SK-N-SH (cell line): Measurements from ENCODE around the gene SHB. TPM values are rescaled to one million over a fixed set of nuclear protein-coding genes. Genes with fewer than 3 reads are reported as not detected.

ENCODE experiments used
- CTCF ChIA-PET: fragments of 300-600, 350-600 bp; formaldehyde crosslinking; extraction: SDS; loops from one replicate; lab custom pipeline; 2021; lab: Yijun Ruan, JAX
- POLR2A ChIA-PET: fragments of 350-600 bp; sonication (Branson Sonifier 250); formaldehyde crosslinking; extraction: SDS; loops from one replicate; lab custom pipeline; 2020; ENCODE audit warnings: antibody characterized with exemption, inconsistent platforms; lab: Yijun Ruan, JAX
- DNase-seq: peaks from one replicate; pipeline ENCODE4 v3.0.0; 2012
- H2AFZ ChIP-seq: fragments of 200-600 bp; sonication (generic); 2 replicates; pipeline ENCODE4 v1.8.1; 2016; ENCODE audit warnings: antibody characterized with exemption, mild to moderate bottlenecking, low read depth
- H3F3A ChIP-seq: fragments of 200-600 bp; sonication (generic); replicated peaks from 2 replicates; pipeline ENCODE3; 2016; ENCODE audit warnings: antibody characterized with exemption, mild to moderate bottlenecking; ENCODE audit not compliant: insufficient read depth
- H3K27ac ChIP-seq, 2 experiments: fragments of 200-500 bp in 1 of 2; fragments of 200-600 bp in 1 of 2; sonication (Bioruptor generic) in 1 of 2; sonication (generic), shearing (Covaris generic) in 1 of 2; 2 replicates each; pipeline versions ENCODE4 v1.5.1 to v1.6.1; 2014 to 2016; ENCODE audit warnings: low read depth in 2 of 2, inconsistent platforms in 1 of 2, low read length in 1 of 2, mild to moderate bottlenecking in 1 of 2, mixed read lengths in 1 of 2
- H3K27me3 ChIP-seq: fragments of 200-600 bp; sonication (generic), shearing (Covaris generic); 2 replicates; pipeline ENCODE4 v1.6.1; 2016; ENCODE audit warnings: mixed run types; ENCODE audit not compliant: insufficient read depth
- H3K36me3 ChIP-seq, 2 experiments: fragments of 200-500 bp in 1 of 2; fragments of 200-600 bp in 1 of 2; sonication (Bioruptor generic) in 1 of 2; sonication (generic) in 1 of 2; replicated peaks in 1 of 2; 2 replicates each; pipeline versions ENCODE3 to v1.5.1; 2014 to 2016; ENCODE audit warnings: low read length in 1 of 2, mild to moderate bottlenecking in 1 of 2; ENCODE audit not compliant: insufficient read depth in 2 of 2, control insufficient read depth in 1 of 2
- H3K4me1 ChIP-seq, 2 experiments: fragments of 200-500 bp in 1 of 2; fragments of 200-600 bp in 1 of 2; sonication (Bioruptor generic) in 1 of 2; sonication (generic), shearing (Covaris generic) in 1 of 2; 2 replicates each; pipeline versions ENCODE4 v1.5.1 to v1.6.1; 2014 to 2016; ENCODE audit warnings: low read depth in 1 of 2, low read length in 1 of 2, mixed run types in 1 of 2; ENCODE audit not compliant: insufficient read depth in 2 of 2, control insufficient read depth in 1 of 2
- H3K4me2 ChIP-seq: fragments of 200-600 bp; sonication (generic), shearing (Covaris generic); 2 replicates; pipeline ENCODE4 v1.6.1; 2017; ENCODE audit warnings: mixed run types
- H3K4me3 ChIP-seq, 2 experiments: fragments of 200-500 bp in 1 of 2; fragments of 200-600 bp in 1 of 2; sonication (Bioruptor generic) in 1 of 2; sonication (generic), shearing (Covaris generic) in 1 of 2; 2 replicates each; pipeline versions ENCODE4 v1.5.1 to v1.8.1; 2014 to 2016; ENCODE audit warnings: low read depth in 2 of 2, inconsistent platforms in 1 of 2, low read length in 1 of 2, mild to moderate bottlenecking in 1 of 2, mixed read lengths in 1 of 2, moderate library complexity in 1 of 2
- H3K79me2 ChIP-seq: fragments of 200-600 bp; sonication (generic); 2 replicates; pipeline ENCODE4 v1.8.1; 2017; ENCODE audit warnings: mild to moderate bottlenecking; ENCODE audit not compliant: insufficient read depth
- H3K9ac ChIP-seq: fragments of 200-600 bp; sonication (generic); 2 replicates; pipeline ENCODE4 v1.6.1; 2017; ENCODE audit warnings: mixed run types
- H3K9me2 ChIP-seq: fragments of 200-600 bp; sonication (generic); 2 replicates; pipeline ENCODE4 v1.6.1; 2017; ENCODE audit warnings: mixed run types
- H3K9me3 ChIP-seq: fragments of 200-600 bp; sonication (generic); 2 replicates; pipeline ENCODE4 v1.6.1; 2017; ENCODE audit warnings: mixed run types, mild to moderate bottlenecking, moderate library complexity
- H4K20me1 ChIP-seq: fragments of 200-600 bp; sonication (generic); 2 replicates; pipeline ENCODE4 v1.6.1; 2017; ENCODE audit warnings: mild to moderate bottlenecking, mixed run types; ENCODE audit not compliant: insufficient read depth
- CTCF ChIP-seq: fragments of 200-600 bp; sonication (generic); IDR thresholded peaks from 2 replicates; pipeline ENCODE4 v1.6.1; 2017; ENCODE audit warnings: antibody characterized with exemption, mild to moderate bottlenecking, moderate library complexity
- EZH2phosphoT487 ChIP-seq: fragments of 200-600 bp; sonication (generic); IDR thresholded peaks from 2 replicates; pipeline ENCODE4 v1.6.1; 2017; ENCODE audit warnings: low read depth, mixed run types, mild to moderate bottlenecking, antibody characterized with exemption, moderate library complexity, borderline replicate concordance
- FOXJ3 ChIP-seq: sonication (generic); formaldehyde crosslinking; IDR thresholded peaks from 2 replicates; pipeline ENCODE4 v1.5.1; 2020; ENCODE audit warnings: mild to moderate bottlenecking, missing genetic modification reagents
- GABPA ChIP-seq: IDR thresholded peaks from 2 replicates; pipeline ENCODE4 v1.4.0; 2012; ENCODE audit warnings: low read depth, mild to moderate bottlenecking
- GATA2 ChIP-seq: sonication (generic); formaldehyde crosslinking; IDR thresholded peaks from 2 replicates; pipeline ENCODE4 v1.5.0; 2020; ENCODE audit warnings: mild to moderate bottlenecking, missing genetic modification reagents
- MEF2A ChIP-seq: IDR thresholded peaks from 2 replicates; pipeline ENCODE4 v1.4.0; 2012; ENCODE audit warnings: low read depth, borderline replicate concordance
- MXI1 ChIP-seq: IDR thresholded peaks from 2 replicates; pipeline ENCODE4 v1.6.1; 2012; ENCODE audit warnings: mild to moderate bottlenecking, low read depth, low read length, improper control_type of control experiment
- NFIC ChIP-seq: IDR thresholded peaks from 2 replicates; pipeline ENCODE4 v1.4.0; 2012; ENCODE audit warnings: borderline replicate concordance
- NRF1 ChIP-seq: IDR thresholded peaks from 2 replicates; pipeline ENCODE4 v1.6.1; 2012; ENCODE audit warnings: low read depth, mild to moderate bottlenecking, low read length
- POLR2AphosphoS5 ChIP-seq: IDR thresholded peaks from 2 replicates; pipeline ENCODE4 v1.6.1; 2012; ENCODE audit warnings: low read depth, low read length
- RAD21 ChIP-seq: IDR thresholded peaks from 2 replicates; pipeline ENCODE4 v1.6.1; 2012; ENCODE audit warnings: mild to moderate bottlenecking, low read length
- RFX5 ChIP-seq: IDR thresholded peaks from 2 replicates; pipeline ENCODE4 v1.6.1; 2012; ENCODE audit warnings: mild to moderate bottlenecking, improper control_type of control experiment, low read length
- RXRA ChIP-seq: IDR thresholded peaks from 2 replicates; pipeline ENCODE4 v1.4.0; 2012; ENCODE audit warnings: low read depth, mild to moderate bottlenecking, borderline replicate concordance
- SMC3 ChIP-seq: IDR thresholded peaks from 2 replicates; pipeline ENCODE4 v1.6.1; 2012; ENCODE audit warnings: low read depth, low read length, improper control_type of control experiment
- USF2 ChIP-seq: fragments of 150-350 bp; IDR thresholded peaks from 2 replicates; pipeline ENCODE4 v1.6.1; 2017; ENCODE audit warnings: antibody characterized with exemption, low read length, low read depth, borderline replicate concordance
- WGBS: methylation state at CpG from one replicate; pipeline ENCODE4 v1.1.6; 2017; ENCODE audit warnings: low lambda C conversion rate; 5-methylcytosine and 5-hydroxymethylcytosine counted together
- polyA plus RNA-seq, 3 experiments: library from polyadenylated mRNA; depleted of rRNA; stranded (reverse); fragments of >200 nt; gene quantifications; 2 replicates each; pipeline ENCODE4 v1.2.3, GENCODE V29; 2012
- TF ChIP-seq, protein P1 (sequence below): IDR thresholded peaks from 2 replicates; pipeline ENCODE4 v1.6.1; 2012; ENCODE audit warnings: mild to moderate bottlenecking, low read depth, low read length, moderate library complexity

SHB gene
- polyA plus RNA-seq, 1 of the 3 experiments (the other 2 are of a cell fraction), result 26.0 TPM

GRCh38 chr9:37992924-37993349, 76.1 kb downstream of the SHB start (continued):
- TF ChIP-seq USF2 (no peak), RAD21 (no peak)

DNA sequence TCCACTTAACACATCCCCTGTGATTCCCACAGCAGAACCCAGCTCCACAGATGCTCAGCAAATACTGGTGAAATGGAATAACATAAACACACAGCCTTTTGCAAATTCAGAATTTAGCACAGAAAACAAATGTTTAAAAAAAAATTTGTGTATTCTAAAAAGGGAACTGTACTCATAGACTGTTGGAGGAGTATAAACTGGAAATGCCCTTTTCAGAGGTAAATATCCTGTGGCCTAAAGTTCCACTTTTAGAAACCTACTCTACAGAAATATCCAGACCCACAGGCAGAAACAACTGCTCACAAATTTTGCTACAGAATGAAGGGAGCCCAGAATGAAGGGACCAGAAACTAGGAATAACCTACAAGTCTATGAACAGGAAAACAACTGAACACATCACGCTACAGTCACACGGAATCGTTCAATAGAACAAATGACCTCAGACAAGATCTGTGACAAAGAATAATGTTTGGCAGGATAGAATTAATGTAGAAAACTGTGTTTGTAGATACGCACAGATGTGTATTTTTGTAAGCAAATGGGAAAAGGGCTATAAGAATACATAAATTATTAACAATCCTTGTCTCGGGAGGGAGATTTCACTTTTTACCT, 78.5 kb downstream of the SHB start:
- Histone ChIP-seq H3K27me3 (no peaks in the 10 kb centered on the region), H3K36me3 (peaks cover 5 to 18% of the 10 kb centered on the region in 2 experiments), H3K9me3 (no peaks in the 10 kb centered on the region), H3K4me1 (peaks cover 40 to 58% of the 10 kb centered on the region in 2 experiments), H3K27ac (no peak overlapping the region; a peak in 1 of 4 replicates), H3K9ac (no peak overlapping the region), H3K4me3 (no peak overlapping the region), H3K4me2 (no peak overlapping the region), H3K79me2 (peaks cover 96% of the 10 kb centered on the region), H2AFZ (no peak overlapping the region), H3K9me2 (no peaks in the 10 kb centered on the region), H4K20me1 (peaks cover 55% of the 10 kb centered on the region), H3F3A (peaks cover 14% of the 10 kb centered on the region)
- no peak for DNase-seq
- no peak for TF ChIP-seq SMC3
- TF ChIP-seq MEF2A, result no peak
- TF ChIP-seq USF2, result no peak
- no peak for TF ChIP-seq FOXJ3 (CRISPR knock-in tag)
- TF ChIP-seq NFIC, result no peak
- TF ChIP-seq RXRA, result no peak
- TF ChIP-seq RFX5, result no peak
- no peak for TF ChIP-seq RAD21
- no peak for TF ChIP-seq POLR2AphosphoS5
- CTCF ChIA-PET, result interaction anchor here (0.7 kb wide), 1 partner anchor 77 kb away, joined by 3 read pairs; no protein-coding TSS in a partner anchor
- WGBS, result 87% methylated on average over 5 of the region's 5 CpGs
- POLR2A ChIA-PET, result no interaction called here

GRCh38 chr9:37989701-37990100, 79.3 kb downstream of the SHB start:
- H3F3A ChIP-seq, result peaks cover 13% of the 10 kb centered on the region
- no peaks in the 10 kb centered on the region for H3K27me3 ChIP-seq
- H3K9me2 ChIP-seq, result no peaks in the 10 kb centered on the region
- H3K9me3 ChIP-seq, result no peaks in the 10 kb centered on the region
- 96% methylated on average over 5 of the region's 5 CpGs for WGBS
- no peak overlapping the region for H3K9ac ChIP-seq
- H3K27ac ChIP-seq, result no peak overlapping the region
- POLR2A ChIA-PET, result no interaction called here
- no peak overlapping the region for H3K4me3 ChIP-seq
- peaks cover 100% of the 10 kb centered on the region for H3K79me2 ChIP-seq
- CTCF ChIA-PET, result interaction anchor here (0.7 kb wide), 1 partner anchor 76 kb away, joined by 3 read pairs; no protein-coding TSS in a partner anchor
- DNase-seq, result no peak
- H3K4me1 ChIP-seq, result peaks cover 44 to 58% of the 10 kb centered on the region in 2 experiments
- H3K4me2 ChIP-seq, result no peak overlapping the region
- H3K36me3 ChIP-seq, result peaks cover 7 to 18% of the 10 kb centered on the region in 2 experiments
- H4K20me1 ChIP-seq, result peaks cover 48% of the 10 kb centered on the region
- no peak overlapping the region for H2AFZ ChIP-seq
- TF ChIP-seq SMC3 (no peak), RAD21 (no peak), EZH2phosphoT487 (no peak), GATA2 (CRISPR knock-in tag) (no peak), CTCF (no peak), NRF1 (no peak), MEF2A (no peak), MXI1 (no peak), POLR2AphosphoS5 (no peak), GABPA (no peak)
- TF ChIP-seq, protein P1, sequence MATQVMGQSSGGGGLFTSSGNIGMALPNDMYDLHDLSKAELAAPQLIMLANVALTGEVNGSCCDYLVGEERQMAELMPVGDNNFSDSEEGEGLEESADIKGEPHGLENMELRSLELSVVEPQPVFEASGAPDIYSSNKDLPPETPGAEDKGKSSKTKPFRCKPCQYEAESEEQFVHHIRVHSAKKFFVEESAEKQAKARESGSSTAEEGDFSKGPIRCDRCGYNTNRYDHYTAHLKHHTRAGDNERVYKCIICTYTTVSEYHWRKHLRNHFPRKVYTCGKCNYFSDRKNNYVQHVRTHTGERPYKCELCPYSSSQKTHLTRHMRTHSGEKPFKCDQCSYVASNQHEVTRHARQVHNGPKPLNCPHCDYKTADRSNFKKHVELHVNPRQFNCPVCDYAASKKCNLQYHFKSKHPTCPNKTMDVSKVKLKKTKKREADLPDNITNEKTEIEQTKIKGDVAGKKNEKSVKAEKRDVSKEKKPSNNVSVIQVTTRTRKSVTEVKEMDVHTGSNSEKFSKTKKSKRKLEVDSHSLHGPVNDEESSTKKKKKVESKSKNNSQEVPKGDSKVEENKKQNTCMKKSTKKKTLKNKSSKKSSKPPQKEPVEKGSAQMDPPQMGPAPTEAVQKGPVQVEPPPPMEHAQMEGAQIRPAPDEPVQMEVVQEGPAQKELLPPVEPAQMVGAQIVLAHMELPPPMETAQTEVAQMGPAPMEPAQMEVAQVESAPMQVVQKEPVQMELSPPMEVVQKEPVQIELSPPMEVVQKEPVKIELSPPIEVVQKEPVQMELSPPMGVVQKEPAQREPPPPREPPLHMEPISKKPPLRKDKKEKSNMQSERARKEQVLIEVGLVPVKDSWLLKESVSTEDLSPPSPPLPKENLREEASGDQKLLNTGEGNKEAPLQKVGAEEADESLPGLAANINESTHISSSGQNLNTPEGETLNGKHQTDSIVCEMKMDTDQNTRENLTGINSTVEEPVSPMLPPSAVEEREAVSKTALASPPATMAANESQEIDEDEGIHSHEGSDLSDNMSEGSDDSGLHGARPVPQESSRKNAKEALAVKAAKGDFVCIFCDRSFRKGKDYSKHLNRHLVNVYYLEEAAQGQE, result no peak
